AG20443 (cell line): ENCODE measurements around the gene MYO16.
A peak's percentile ranks its signal among the peaks of the same experiment; 100 is the strongest.

Experiments
- DNase-seq: peaks from one replicate; pipeline ENCODE4 v3.0.0; 2012; ENCODE audit warnings: low spot score, mixed read lengths

The MYO16 gene

DNA sequence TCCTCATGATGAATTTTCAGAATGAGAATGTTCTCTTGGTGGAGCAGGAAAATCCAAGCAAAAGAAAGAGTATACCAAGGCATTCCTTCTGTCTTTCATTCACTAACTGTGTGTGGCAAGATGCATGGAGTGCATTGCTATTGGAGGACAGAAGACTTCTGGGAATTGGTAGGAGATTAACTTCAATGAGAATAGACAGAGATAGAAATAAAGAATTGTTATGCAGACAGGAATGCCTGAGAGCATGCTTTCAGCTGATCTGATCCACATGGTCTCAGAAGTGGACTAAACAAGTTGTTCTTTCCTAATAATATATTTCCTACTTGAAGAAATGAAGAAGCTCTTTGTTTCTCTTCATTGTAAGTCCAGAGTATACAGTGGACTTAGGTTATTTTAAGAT is 303.6 kb downstream of the MYO16 start:
- no peak for DNase-seq

- DNase-seq: no peak
These were observed 308.7 kb downstream of the MYO16 start for GRCh38 chr13:108938155-108938554.

DNA sequence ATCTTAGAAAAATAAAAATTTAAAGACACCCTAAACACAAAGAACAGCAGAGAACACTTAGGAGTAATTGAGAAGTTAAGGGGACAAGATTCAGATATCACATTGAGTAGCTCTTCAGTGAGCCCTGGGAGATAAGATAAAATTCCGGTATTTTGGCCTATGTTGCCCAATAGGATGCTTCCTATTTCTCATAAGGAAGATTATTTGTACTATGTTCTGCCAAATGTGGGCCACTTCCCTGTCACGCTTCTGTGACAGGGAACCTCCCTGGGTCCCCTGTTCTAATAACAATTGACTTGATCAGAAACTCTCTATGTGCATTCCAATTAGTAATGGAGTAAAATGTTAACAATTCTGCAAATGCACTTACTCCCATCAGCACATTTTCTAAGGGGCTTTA is 310.7 kb downstream of the MYO16 start:
- DNase-seq: no peak

- DNase-seq: no peak
These were observed 314.4 kb downstream of the MYO16 start for GRCh38 chr13:108943842-108944241.

DNA sequence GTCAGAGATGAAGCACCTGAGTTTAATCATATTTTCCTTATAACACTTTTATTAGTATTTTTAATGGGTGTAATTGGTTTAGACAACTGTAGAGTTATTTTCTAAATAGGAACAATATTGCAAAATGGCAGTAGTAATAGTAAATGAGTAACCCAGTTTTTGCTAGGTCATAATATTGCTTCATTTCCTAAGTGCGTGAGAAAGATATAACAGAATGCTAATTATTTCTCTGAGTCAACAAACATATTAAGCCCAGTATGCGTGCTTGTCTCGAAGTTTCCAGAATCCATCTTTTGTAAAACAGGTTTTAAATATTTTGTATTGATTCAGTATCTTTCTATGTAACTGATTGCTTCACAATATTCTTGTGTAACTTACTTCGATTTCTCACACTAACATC is 315.3 kb downstream of the MYO16 start:
- DNase-seq: peak; percentile 52

- DNase-seq: peak; percentile 86
These were observed 318.2 kb downstream of the MYO16 start for GRCh38 chr13:108947551-108948030.

- no peak for DNase-seq
These were observed 318.9 kb downstream of the MYO16 start for GRCh38 chr13:108948251-108948671.

- DNase-seq: no peak
These were observed 321.1 kb downstream of the MYO16 start for GRCh38 chr13:108950333-108951010.

GRCh38 chr13:108955741-108956140 is 326.3 kb downstream of the MYO16 start:
- no peak for DNase-seq

DNA sequence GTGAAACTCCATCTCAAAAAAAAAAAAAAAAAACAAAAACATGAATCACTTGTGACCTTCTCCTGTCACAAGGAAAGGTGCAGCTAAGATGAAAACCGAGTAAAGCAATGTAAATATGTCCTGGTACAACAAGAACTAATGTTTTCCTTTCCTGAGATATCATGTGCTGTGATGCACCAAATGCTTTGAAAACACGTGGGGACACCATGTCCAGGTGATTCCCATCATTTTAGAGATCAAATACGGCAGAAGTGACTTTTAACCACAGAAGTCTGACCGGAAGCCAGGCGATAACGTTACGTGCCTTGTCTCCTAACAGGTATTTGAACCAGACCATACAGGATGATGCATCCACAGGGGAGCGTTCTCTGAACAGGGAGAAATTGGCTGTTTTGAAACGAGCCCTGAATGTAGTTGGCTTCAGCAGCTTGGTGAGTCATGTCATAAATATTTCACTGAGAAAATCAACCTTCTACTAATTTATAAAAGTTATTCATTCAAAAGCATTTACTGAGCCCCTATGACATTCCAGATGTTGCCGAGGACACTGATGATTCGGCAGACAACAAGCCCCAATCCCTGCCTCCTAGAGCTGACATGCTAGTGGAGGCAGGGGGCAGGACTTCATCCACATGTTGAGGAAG is 328.1 kb downstream of the MYO16 start:
- peak; percentile 66 for DNase-seq

GRCh38 chr13:108958013-108958376 is 328.6 kb downstream of the MYO16 start:
- DNase-seq: no peak

DNA sequence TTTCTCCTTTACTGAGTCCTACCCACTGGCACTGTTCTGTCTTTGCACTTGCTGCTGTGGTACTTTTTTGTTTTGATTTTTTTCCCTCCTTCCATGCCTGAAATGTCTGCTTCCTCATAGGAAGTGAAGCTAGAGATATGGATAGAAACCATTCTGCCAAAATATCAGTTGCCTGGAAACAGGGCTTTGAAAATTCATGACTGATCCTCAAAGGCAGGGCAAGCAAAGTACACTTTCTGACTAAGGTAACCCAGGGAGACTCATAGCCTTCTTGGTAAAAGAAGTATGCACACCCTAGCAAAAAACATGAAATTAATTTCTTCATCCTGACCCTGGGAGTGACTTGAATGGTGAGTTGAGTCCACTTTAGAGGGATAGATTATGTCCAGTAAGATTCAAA is 329.8 kb downstream of the MYO16 start:
- DNase-seq: no peak

GRCh38 chr13:108960006-108960405 is 330.6 kb downstream of the MYO16 start:
- no peak for DNase-seq

GRCh38 chr13:108961542-108962125 is 332.2 kb downstream of the MYO16 start:
- DNase-seq: peak; percentile 41

DNA sequence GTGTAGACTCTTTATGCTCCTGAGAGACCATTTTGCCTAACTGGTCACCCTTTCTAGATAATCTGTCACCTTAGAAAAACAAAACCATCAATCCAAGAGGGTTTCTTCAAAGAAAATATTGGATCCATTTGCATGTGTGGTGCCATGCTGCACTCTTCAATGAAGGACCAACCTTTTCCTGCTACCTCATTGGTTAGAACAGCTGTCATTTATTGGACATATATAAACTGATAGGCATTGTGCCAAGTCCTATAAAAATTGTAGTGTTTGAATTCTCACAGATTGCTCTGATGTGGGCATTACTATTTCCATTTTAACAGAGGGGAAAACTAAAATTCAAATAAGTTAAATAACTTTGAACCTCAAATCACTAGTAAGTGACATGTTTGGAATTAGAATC is 333.2 kb downstream of the MYO16 start:
- no peak for DNase-seq

- DNase-seq: no peak
These were observed 333.9 kb downstream of the MYO16 start for GRCh38 chr13:108963276-108963810.

- DNase-seq: peak; percentile 41
These were observed 334.6 kb downstream of the MYO16 start for GRCh38 chr13:108963846-108964600.

DNA sequence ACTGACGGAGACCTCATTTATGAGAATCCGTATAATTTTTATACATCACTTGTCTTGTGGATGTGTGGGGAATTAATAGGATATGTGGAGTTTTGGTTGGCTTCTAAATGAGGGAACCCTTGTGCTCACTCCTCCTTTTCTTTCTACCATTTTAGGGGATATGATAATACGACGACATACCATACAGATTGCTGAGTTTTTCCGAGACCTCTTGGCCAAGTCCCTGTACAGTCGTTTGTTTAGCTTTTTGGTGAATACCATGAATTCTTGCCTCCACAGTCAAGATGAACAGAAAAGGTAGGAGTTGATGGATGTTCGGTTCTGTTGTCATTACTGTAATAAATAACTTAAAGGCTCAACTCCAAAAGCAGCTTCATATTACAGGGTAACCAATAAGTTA is 335.2 kb downstream of the MYO16 start:
- no peak for DNase-seq

- DNase-seq: no peak
These were observed 338.0 kb downstream of the MYO16 start for GRCh38 chr13:108967371-108967770.

DNA sequence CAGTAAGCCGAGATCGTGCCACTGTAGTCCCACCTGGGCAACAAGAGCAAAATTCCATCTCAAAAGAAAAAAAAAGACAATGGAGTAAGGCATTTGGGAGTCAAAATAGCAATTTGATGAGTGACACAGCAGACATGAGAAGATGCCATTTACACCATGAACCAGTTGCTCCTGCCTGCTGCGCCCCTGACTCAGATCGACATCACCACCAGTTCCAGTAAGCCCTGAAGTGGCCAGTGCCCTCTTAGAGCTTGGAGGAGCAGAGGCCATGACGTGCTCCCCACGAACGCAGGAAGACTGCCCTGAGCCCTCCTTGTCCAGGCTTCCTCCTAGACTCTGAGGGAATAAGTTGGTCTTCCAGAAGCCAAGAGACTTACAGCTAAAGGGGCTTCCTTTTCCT is 339.2 kb downstream of the MYO16 start:
- no peak for DNase-seq

- no peak for DNase-seq
These were observed 345.3 kb downstream of the MYO16 start for GRCh38 chr13:108974686-108975085.

- no peak for DNase-seq
These were observed 350.8 kb downstream of the MYO16 start for GRCh38 chr13:108980237-108980636.
